IPS-NIHi11 (cell line): ENCODE results near the gene SRD5A3.
A peak's percentile ranks its signal among the peaks of the same experiment; 100 is the strongest.

Source experiments
- DNase-seq: peaks from one replicate; pipeline ENCODE4 v3.0.0; 2012; ENCODE audit warnings: mixed read lengths, low spot score

SRD5A3 gene

DNA sequence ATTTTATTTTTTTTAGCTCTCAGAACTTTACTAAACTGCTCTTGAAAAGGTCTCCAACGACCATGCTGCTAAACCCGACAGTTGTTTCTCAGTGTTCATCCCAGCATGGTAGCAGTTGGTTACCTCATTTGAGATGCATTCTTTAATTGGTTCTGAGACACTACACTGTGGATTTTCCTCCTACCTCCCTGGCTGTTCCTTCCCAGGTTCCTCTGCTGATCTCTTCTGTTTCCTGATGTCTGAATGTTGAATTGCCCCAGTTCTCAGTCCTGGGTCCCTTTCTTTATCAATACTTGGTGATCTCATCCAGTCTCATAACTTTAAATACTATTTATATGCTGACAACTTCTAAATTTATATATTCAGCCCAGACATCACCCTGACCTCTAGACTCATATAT is 30.7 kb downstream of the SRD5A3 start:
- no peak for DNase-seq

DNA sequence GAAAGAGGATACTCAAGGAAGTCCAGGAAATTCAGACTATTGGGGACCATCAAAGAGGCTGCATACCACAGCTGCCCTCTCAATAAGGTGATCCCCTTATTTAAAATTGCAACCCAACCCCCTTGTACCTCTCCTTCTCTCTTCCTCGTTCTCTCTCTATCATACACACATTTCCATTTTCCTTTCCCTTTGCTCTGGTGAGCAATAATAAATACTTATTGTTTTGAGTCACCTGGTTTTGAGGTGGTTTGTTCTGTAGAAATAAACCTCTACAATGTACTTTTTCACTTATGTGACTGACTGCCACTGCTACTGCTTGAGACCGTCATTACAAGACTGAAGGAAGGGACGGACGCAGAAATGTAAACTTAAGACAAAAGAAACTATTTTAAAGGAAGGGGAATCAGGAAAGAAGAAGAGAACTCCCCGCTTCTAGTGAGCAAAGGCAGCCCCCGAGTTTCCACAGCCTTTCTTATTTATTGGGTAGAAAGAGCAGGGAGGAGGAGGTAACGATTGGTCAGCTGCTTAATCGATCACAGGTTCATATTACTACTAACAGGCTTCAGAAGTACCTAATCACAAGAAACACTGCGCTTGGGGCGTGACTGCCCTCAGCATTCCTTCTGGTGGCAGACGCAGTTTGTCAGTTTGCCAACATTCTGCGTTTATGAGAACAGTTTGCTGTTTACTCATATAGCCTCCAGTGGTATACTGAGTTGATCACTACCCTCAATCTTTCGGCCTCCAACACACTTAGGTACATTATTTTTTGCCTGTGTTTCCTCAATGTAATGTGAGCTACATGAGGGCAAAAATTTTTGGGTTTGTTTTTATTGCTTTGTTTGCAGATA is 32.8 kb downstream of the SRD5A3 start:
- no peak for DNase-seq

DNA sequence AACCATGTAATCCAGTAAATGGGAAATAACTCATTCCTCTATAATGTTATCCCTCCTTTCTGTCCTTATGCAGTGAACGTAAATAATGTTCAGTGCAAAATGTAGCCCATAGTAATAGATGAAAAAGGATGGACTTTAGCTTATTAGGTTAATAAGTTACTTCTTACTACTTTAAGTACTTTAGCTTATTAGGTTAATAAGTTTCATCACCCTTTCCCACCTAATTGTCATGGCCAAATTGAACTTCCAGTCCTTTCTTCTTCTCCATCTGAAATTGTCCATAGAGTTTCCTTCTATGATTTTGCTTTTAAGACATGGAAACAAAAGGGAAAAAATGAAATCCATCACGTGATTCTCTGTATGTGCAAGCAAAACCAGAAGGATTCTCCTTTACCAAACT is 34.5 kb downstream of the SRD5A3 start:
- DNase-seq = no peak

GRCh38 chr4:55381502-55381901 is 35.5 kb downstream of the SRD5A3 start:
- no peak for DNase-seq

GRCh38 chr4:55382488-55383003 is 36.5 kb downstream of the SRD5A3 start:
- no peak for DNase-seq

DNA sequence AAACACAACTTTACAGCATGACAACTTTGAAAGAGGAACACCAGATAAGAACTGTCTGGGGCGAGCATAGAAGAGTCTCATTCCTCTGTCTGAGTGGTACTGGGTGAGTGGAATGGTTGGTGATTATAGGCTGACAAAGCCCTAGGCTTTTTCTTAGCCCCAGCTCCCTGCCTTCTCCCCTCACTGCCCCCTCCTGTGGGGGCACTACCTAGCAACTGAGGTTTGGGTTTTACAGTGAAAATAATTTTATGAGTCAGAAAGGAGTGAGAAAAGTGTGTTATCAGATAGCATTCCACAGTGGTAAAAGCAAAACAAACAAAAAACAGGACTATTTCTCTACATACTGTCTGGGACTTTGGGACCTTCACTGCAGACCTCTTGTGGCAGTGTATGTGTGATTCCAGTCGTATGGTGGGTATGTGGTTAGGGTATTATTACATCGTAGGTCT is 39.2 kb downstream of the SRD5A3 start:
- no peak for DNase-seq

GRCh38 chr4:55386073-55386472 is 40.0 kb downstream of the SRD5A3 start:
- peak; percentile 64 for DNase-seq

GRCh38 chr4:55386840-55387239 is 40.8 kb downstream of the SRD5A3 start:
- no peak for DNase-seq

DNA sequence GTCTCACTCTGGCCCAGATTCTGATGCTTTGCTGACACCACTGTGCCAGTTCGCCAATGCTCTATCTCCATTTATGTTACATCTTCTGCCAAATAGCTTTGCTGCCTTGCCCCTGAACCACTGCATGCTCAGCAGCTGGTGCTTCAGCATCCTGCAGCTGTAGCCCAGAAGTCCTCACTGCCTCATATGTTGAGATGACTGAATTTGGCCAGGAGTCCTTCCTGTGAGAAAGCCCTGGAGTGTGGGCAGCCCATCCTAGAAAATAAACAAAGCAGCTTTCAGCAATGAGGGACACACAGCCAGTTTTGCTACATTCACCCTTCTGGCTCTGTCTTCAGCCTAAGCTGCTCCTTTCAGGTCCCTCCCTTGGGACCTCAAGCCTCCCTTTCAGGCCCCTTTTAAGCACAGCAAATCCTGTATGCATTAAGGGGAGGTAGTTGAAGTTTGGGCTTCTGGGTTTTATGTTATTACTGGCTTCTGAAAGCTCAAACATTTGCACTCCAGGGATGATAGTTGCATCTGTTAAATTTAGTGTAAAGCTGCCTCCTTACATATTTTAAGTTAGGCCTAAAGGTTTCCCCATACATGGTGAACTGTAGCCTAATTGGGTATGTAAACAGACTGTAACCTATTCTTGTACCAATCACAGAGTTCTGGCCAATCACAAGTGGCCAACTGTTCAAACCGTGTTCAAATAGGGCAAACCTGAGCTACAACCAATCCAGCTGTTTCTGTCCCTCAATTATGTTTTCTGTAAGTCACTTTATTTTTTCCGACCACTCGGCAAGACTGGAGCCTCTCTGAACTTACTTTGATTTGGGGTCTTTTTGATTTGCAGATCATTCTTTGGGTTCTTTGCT is 47.6 kb downstream of the SRD5A3 start:
- no peak for DNase-seq

- no peak for DNase-seq
These were observed 49.1 kb downstream of the SRD5A3 start for GRCh38 chr4:55395218-55395528.

DNA sequence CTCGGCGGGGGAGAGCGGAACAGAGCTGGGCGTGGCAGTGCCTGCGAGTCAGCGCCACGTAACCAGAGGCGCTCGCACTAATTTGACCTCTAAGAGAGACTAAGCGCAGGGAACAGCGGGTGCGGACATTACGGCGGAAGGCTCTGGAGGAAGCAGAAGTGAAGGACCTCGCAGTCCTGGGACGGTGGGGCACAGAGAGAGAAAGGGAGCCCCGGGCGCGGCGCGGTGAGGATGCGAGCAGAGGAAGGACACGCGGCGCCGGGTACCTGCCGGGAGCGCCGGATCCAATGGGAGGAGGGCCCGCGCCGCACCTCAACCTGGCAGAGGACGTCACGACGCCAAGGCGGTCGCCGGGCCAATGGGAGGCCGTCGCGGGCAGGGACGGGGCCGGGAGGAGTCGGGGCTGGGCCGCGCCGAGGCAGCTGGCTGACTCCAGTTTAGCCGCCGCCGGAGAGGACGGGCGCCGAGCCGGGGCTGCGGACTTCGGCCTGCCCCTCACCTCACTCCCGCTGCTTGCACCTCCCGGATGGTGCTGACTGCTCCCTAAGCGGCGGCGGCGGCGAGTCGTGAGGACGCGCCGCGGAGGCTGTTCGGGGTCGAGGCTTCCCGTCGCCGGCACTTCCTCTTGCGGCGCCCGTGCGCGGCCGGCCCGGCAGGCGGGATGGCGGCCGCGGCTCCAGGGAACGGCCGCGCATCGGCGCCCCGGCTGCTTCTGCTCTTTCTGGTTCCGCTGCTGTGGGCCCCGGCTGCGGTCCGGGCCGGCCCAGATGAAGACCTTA is 49.7 kb downstream of the SRD5A3 start, which contains the start of gene TMEM165:
TMEM165 (plus strand) TSS at position 429 of the 779 bp plus-strand sequence; CDS start at position 662, 233 bp downstream.
- peak; percentile 97 for DNase-seq

DNA sequence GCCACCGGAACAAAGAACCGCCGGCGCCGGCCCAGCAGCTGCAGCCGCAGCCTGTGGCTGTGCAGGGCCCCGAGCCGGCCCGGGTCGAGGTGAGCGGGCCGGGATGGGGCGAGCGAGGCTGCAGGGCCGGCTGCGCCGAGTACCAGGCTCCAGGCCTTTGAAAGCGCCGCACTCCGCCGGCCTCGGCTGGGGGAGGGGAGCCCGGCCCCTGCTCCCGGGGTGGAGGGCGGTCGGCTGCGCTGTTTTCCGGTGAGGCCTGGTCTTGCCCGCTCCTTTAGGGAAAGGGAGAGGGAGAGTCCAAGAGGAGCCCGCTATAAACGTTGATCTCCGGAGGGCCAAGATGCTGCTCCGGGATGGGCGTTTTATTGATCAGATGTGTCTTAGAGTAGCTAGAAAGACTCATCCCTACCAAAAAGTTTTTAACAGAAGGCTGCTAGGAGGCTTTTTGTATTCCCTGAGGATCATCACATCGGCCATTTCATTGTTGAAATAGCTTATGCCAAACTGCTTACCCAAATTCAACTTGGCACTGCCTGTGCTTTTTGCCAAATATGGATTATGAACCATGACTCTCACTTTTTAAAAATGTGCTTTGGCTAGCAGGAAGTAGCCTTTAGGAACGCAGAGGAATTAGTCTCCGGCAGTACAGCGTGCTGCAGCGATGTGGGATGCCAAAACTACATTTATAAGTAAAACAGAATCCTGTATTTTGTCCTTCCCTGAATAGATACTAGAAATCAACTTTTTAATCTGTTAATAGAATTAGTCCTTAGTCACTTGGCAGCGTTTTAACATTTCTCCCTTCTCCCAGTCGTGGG is 50.5 kb downstream of the SRD5A3 start:
- peak; percentile 70 for DNase-seq

- DNase-seq = no peak
These were observed 51.0 kb downstream of the SRD5A3 start for GRCh38 chr4:55397126-55397436.

GRCh38 chr4:55397520-55398321 is 51.7 kb downstream of the SRD5A3 start:
- no peak for DNase-seq

- no peak for DNase-seq
These were observed 52.4 kb downstream of the SRD5A3 start for GRCh38 chr4:55398461-55398860.

GRCh38 chr4:55398966-55399365 is 52.9 kb downstream of the SRD5A3 start:
- no peak for DNase-seq

DNA sequence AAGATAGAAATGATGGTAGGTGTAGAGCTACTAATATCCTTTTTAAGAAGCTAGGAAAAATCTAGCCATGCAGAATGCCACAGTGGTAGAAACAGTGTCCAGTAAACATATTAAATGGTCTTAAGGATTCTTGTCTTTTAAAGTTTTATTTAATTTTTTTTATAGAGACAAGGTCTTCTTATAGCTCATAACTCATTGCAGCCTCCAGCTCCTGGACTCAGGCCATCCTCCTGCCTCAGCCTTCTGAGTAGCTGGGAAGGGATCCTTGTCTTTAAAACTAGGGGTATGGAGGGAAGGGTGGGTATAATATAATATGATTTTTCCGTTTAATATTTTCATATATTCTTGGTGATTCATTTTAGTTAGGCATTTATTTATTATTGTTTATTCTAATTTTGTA is 53.5 kb downstream of the SRD5A3 start:
- DNase-seq = no peak

DNA sequence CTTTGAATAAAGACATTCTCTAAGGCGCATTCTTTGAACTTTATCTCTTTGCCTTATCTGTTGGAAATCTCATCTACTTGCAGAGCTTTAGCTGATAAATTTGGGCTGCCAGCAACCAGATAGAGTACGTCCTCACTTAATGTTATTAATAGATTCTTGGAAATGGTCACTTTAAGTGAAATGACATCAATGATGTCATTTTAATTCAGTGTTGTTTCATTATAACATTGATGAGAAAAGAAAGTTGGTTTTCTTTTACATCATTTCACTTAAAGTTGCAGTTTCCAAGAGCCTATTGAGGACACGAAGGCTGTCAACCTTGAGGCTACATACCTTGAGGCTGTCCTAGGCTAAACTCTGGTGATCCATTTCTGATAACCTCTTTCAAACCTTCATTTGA is 59.0 kb downstream of the SRD5A3 start:
- DNase-seq = no peak

DNA sequence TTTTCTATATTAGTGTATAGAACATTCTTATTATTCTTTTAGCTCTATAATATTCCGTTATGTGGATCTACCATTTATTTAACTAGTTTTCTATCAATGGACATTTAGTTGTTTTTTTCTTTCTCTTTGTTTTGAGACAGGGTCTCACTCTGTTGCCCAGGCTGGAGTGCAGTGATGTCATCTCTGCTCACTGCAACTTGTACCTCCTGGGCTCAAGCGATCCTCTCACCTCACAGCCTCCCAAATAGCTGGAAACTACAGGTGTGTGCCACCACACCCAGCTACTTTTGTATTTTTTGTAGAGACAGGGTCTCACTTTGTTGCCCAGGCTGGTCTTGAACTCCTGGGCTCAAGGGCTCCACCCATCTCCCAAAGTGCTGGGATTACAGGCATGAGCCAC is 60.5 kb downstream of the SRD5A3 start:
- DNase-seq = no peak

GRCh38 chr4:55407119-55407518 is 61.1 kb downstream of the SRD5A3 start:
- no peak for DNase-seq

- no peak for DNase-seq
These were observed 61.7 kb downstream of the SRD5A3 start for GRCh38 chr4:55407764-55408163.
